NCI-H1417 (cell line): Measurements from ENCODE around the gene FAAH.
A peak's percentile ranks its signal among the peaks of the same experiment; 100 is the strongest.

Experiments used
- DNase-seq, 3 experiments: peaks; one replicate each; lab custom pipeline; 2025; lab: John Stamatoyannopoulos, UW

The FAAH gene

GRCh38 chr1:46449223-46450159 lies 55.4 kb downstream of the FAAH start:
- DNase-seq, result no peak

GRCh38 chr1:46450160-46450517 lies 56.0 kb downstream of the FAAH start:
- DNase-seq, result no peak

GRCh38 chr1:46451948-46452930 lies 58.1 kb downstream of the FAAH start:
- no peak for DNase-seq

- peak in 2 of 3 experiments; percentile 37 to 66 for DNase-seq
These were observed 58.8 kb downstream of the FAAH start for GRCh38 chr1:46452931-46453325.

GRCh38 chr1:46453449-46453848 lies 59.3 kb downstream of the FAAH start:
- DNase-seq, result no peak

- DNase-seq, result peak in 2 of 3 experiments; percentile 84 to 95
These were observed 61.8 kb downstream of the FAAH start for GRCh38 chr1:46455951-46456350.

GRCh38 chr1:46456411-46456963 lies 62.4 kb downstream of the FAAH start:
- DNase-seq, result peak in 1 of 3 experiments; percentile 50

- no peak for DNase-seq
These were observed 63.1 kb downstream of the FAAH start for GRCh38 chr1:46457178-46457577.

GRCh38 chr1:46458190-46458589 lies 64.1 kb downstream of the FAAH start:
- DNase-seq, result peak in 2 of 3 experiments; percentile 23 to 59

GRCh38 chr1:46458846-46459245 lies 64.7 kb downstream of the FAAH start:
- no peak for DNase-seq

GRCh38 chr1:46459315-46459714 lies 65.2 kb downstream of the FAAH start:
- DNase-seq, result no peak

- no peak for DNase-seq
These were observed 67.1 kb downstream of the FAAH start for GRCh38 chr1:46461017-46461808.

- DNase-seq, result peak in 1 of 3 experiments; percentile 25
These were observed 67.8 kb downstream of the FAAH start for GRCh38 chr1:46461809-46462448.
